ENCODE data around the gene FUCA2.

FUCA2 gene

GRCh38 chr6:143531720-143532499 is 20.4 kb upstream of the FUCA2 start:
- Histone ChIP-seq H3K36me3 (ENCODE audit: insufficient read depth, low read length) (no peaks in the 10 kb centered on the region), H3K4me3 (ENCODE audit: low read depth in 1 of 2, low read length in 2 of 2) (no peak overlapping the region), H3K9ac (ENCODE audit: low read length) (no peak overlapping the region), H3K4me1 (ENCODE audit: insufficient read depth, low read length) (no peaks in the 10 kb centered on the region), H3K27ac (ENCODE audit: low read depth, low read length) (no peak overlapping the region), H3K27me3 (ENCODE audit: control insufficient read depth in 1 of 2, insufficient read depth in 2 of 2, low read length in 2 of 2) (no peaks in the 10 kb centered on the region), H3K9me3 (ENCODE audit: low read length) (no peaks in the 10 kb centered on the region)

- Histone ChIP-seq H3K4me3 (ENCODE audit: low read depth in 1 of 2, low read length in 2 of 2) (no peak overlapping the region), H3K27ac (ENCODE audit: low read depth, low read length) (no peak overlapping the region), H3K4me1 (ENCODE audit: insufficient read depth, low read length) (no peaks in the 10 kb centered on the region), H3K9ac (ENCODE audit: low read length) (no peak overlapping the region), H3K27me3 (ENCODE audit: control insufficient read depth in 1 of 2, insufficient read depth in 2 of 2, low read length in 2 of 2) (no peaks in the 10 kb centered on the region), H3K9me3 (ENCODE audit: low read length) (no peaks in the 10 kb centered on the region), H3K36me3 (ENCODE audit: insufficient read depth, low read length) (no peaks in the 10 kb centered on the region)
These were observed 17.6 kb upstream of the FUCA2 start for GRCh38 chr6:143529095-143529494.

GRCh38 chr6:143528164-143528811 is 16.8 kb upstream of the FUCA2 start:
- Histone ChIP-seq H3K9ac (ENCODE audit: low read length) (no peak overlapping the region), H3K27ac (ENCODE audit: low read depth, low read length) (no peak overlapping the region), H3K36me3 (ENCODE audit: insufficient read depth, low read length) (no peaks in the 10 kb centered on the region), H3K9me3 (ENCODE audit: low read length) (no peaks in the 10 kb centered on the region), H3K4me3 (ENCODE audit: low read depth in 1 of 2, low read length in 2 of 2) (no peak overlapping the region), H3K4me1 (ENCODE audit: insufficient read depth, low read length) (no peaks in the 10 kb centered on the region), H3K27me3 (ENCODE audit: control insufficient read depth in 1 of 2, insufficient read depth in 2 of 2, low read length in 2 of 2) (no peaks in the 10 kb centered on the region)

- H3K9me3 ChIP-seq (ENCODE audit: low read length) = no peaks in the 10 kb centered on the region
- H3K27ac ChIP-seq (ENCODE audit: low read depth, low read length) = no peak overlapping the region
- no peak overlapping the region for H3K4me3 ChIP-seq (ENCODE audit: low read depth in 1 of 2, low read length in 2 of 2)
- no peak overlapping the region for H3K9ac ChIP-seq (ENCODE audit: low read length)
- H3K4me1 ChIP-seq (ENCODE audit: insufficient read depth, low read length) = no peaks in the 10 kb centered on the region
- H3K27me3 ChIP-seq (ENCODE audit: control insufficient read depth in 1 of 2, insufficient read depth in 2 of 2, low read length in 2 of 2) = no peaks in the 10 kb centered on the region
- H3K36me3 ChIP-seq (ENCODE audit: insufficient read depth, low read length) = no peaks in the 10 kb centered on the region
These were observed 16.2 kb upstream of the FUCA2 start for GRCh38 chr6:143527677-143528076.

GRCh38 chr6:143525356-143525755 is 13.8 kb upstream of the FUCA2 start:
- Histone ChIP-seq H3K9me3 (ENCODE audit: low read length) (no peaks in the 10 kb centered on the region), H3K27ac (ENCODE audit: low read depth, low read length) (no peak overlapping the region), H3K27me3 (ENCODE audit: control insufficient read depth in 1 of 2, insufficient read depth in 2 of 2, low read length in 2 of 2) (no peaks in the 10 kb centered on the region)

GRCh38 chr6:143522039-143522600 is 10.6 kb upstream of the FUCA2 start:
- no peaks in the 10 kb centered on the region for H3K27me3 ChIP-seq (ENCODE audit: control insufficient read depth in 1 of 2, insufficient read depth in 2 of 2, low read length in 2 of 2)
- H3K9me3 ChIP-seq (ENCODE audit: low read length) = no peaks in the 10 kb centered on the region
- H3K4me3 ChIP-seq (ENCODE audit: low read depth in 1 of 2, low read length in 2 of 2) = no peak overlapping the region
- H3K9ac ChIP-seq (ENCODE audit: low read length) = no peak overlapping the region
- H3K4me1 ChIP-seq (ENCODE audit: insufficient read depth, low read length) = no peaks in the 10 kb centered on the region
- no peak overlapping the region for H3K27ac ChIP-seq (ENCODE audit: low read depth, low read length)
- no peaks in the 10 kb centered on the region for H3K36me3 ChIP-seq (ENCODE audit: insufficient read depth, low read length)

More at GRCh38 chr6:143525356-143525755, 13.8 kb upstream of the FUCA2 start:
- no peaks in the 10 kb centered on the region for H3K4me1 ChIP-seq (ENCODE audit: insufficient read depth, low read length)
- no peaks in the 10 kb centered on the region for H3K36me3 ChIP-seq (ENCODE audit: insufficient read depth, low read length)
- H3K9ac ChIP-seq (ENCODE audit: low read length) = no peak overlapping the region
- H3K4me3 ChIP-seq (ENCODE audit: low read depth in 1 of 2, low read length in 2 of 2) = no peak overlapping the region

GRCh38 chr6:143517447-143517773 is 5.9 kb upstream of the FUCA2 start:
- H3K27ac ChIP-seq (ENCODE audit: low read depth, low read length) = no peak overlapping the region

GRCh38 chr6:143516690-143517446 is 5.3 kb upstream of the FUCA2 start:
- no peaks in the 10 kb centered on the region for H3K36me3 ChIP-seq (ENCODE audit: insufficient read depth, low read length)
- H3K4me3 ChIP-seq (ENCODE audit: low read depth in 1 of 2, low read length in 2 of 2) = no peak overlapping the region
- H3K27ac ChIP-seq (ENCODE audit: low read depth, low read length) = no peak overlapping the region

More at GRCh38 chr6:143517447-143517773, 5.9 kb upstream of the FUCA2 start:
- Histone ChIP-seq H3K9me3 (ENCODE audit: low read length) (no peaks in the 10 kb centered on the region), H3K4me3 (ENCODE audit: low read depth in 1 of 2, low read length in 2 of 2) (no peak overlapping the region), H3K36me3 (ENCODE audit: insufficient read depth, low read length) (no peaks in the 10 kb centered on the region), H3K4me1 (ENCODE audit: insufficient read depth, low read length) (peaks cover 16% of the 10 kb centered on the region), H3K27me3 (ENCODE audit: control insufficient read depth in 1 of 2, insufficient read depth in 2 of 2, low read length in 2 of 2) (no peaks in the 10 kb centered on the region), H3K9ac (ENCODE audit: low read length) (no peak overlapping the region)

GRCh38 chr6:143515766-143516355 is 4.3 kb upstream of the FUCA2 start:
- H3K27ac ChIP-seq (ENCODE audit: low read depth, low read length) = no peak overlapping the region
- peaks cover 19% of the 10 kb centered on the region for H3K4me1 ChIP-seq (ENCODE audit: insufficient read depth, low read length)
- H3K4me3 ChIP-seq (ENCODE audit: low read depth in 1 of 2, low read length in 2 of 2) = no peak overlapping the region
- H3K36me3 ChIP-seq (ENCODE audit: insufficient read depth, low read length) = no peaks in the 10 kb centered on the region
- H3K9me3 ChIP-seq (ENCODE audit: low read length) = no peaks in the 10 kb centered on the region
- no peaks in the 10 kb centered on the region for H3K27me3 ChIP-seq (ENCODE audit: control insufficient read depth in 1 of 2, insufficient read depth in 2 of 2, low read length in 2 of 2)
- H3K9ac ChIP-seq (ENCODE audit: low read length) = no peak overlapping the region

More at GRCh38 chr6:143516690-143517446, 5.3 kb upstream of the FUCA2 start:
- Histone ChIP-seq H3K9me3 (ENCODE audit: low read length) (no peaks in the 10 kb centered on the region), H3K9ac (ENCODE audit: low read length) (no peak overlapping the region), H3K4me1 (ENCODE audit: insufficient read depth, low read length) (peaks cover 18% of the 10 kb centered on the region), H3K27me3 (ENCODE audit: control insufficient read depth in 1 of 2, insufficient read depth in 2 of 2, low read length in 2 of 2) (no peaks in the 10 kb centered on the region)

GRCh38 chr6:143515061-143515760 is 3.7 kb upstream of the FUCA2 start:
- Histone ChIP-seq H3K27ac (ENCODE audit: low read depth, low read length) (no peak overlapping the region), H3K36me3 (ENCODE audit: insufficient read depth, low read length) (no peaks in the 10 kb centered on the region), H3K4me1 (ENCODE audit: insufficient read depth, low read length) (peaks cover 19% of the 10 kb centered on the region), H3K9ac (ENCODE audit: low read length) (no peak overlapping the region), H3K27me3 (ENCODE audit: control insufficient read depth in 1 of 2, insufficient read depth in 2 of 2, low read length in 2 of 2) (no peaks in the 10 kb centered on the region), H3K4me3 (ENCODE audit: low read depth in 1 of 2, low read length in 2 of 2) (no peak overlapping the region), H3K9me3 (ENCODE audit: low read length) (no peaks in the 10 kb centered on the region)
